ENCODE results near the gene SMYD3.

Gene SMYD3

DNA sequence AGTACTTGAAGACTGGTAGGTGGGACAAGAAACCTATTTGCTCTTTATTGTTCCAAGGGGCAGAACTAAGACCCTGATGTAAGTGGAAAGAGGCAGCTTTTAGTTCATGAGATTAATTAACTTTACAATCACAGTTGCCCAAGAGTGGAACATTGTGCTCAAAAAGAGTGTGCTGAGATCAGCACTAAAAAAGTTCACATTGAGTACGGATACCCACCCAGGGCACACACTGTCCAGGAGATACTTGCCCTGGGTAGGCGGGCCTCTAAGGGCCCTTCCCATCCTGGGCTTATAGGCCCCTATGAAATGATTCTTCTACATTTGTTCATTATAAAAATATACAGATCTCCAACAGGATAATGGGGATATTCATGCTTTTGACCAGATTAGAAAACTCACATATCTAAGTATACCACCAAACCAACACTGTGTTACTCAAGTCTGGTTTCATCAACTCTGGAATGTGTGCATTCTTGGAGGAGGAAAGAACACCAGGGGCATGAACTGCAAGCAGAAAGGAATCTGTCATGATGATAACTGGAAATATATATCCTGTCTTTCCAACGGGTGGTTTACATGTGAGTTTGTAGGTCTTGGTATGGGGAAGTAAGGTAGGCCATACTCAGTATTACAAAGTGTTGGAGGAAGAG is 626.2 kb downstream of the SMYD3 start:
- DNase-seq (ENCODE audit: low spot score in 2 of 2) (no peak), ATAC-seq (ENCODE audit: low read depth) (no peak)
- no peaks in the 10 kb centered on the region for H3K27me3 Mint-ChIP-seq
- no peak overlapping the region for H3K4me3 Mint-ChIP-seq
- H3K27ac Mint-ChIP-seq: no peak overlapping the region
- no peaks in the 10 kb centered on the region for H3K9me3 Mint-ChIP-seq
- peaks cover 26% of the 10 kb centered on the region for H3K36me3 Mint-ChIP-seq
- no peaks in the 10 kb centered on the region for H3K4me1 Mint-ChIP-seq

DNA sequence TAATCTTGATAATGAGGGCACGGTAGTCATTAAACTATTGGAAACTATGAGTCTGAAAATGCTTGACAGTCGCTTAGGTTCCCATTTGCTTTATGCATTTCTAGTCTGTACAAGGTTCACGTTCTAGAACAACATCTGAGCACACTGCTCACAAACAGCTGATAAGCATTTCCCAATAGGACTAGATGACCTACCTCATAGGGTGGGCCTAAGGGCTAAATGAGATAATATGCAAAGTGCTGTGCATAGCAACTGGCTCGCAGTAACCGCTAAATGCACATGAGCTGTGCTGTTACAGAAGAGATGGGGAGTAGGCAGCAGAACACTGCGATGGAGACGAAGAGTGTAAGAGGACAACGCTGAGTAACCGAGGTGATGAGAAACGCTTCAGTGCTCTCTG is 628.0 kb downstream of the SMYD3 start:
- DNase-seq (ENCODE audit: low spot score in 2 of 2): no peak
- peaks cover 14% of the 10 kb centered on the region for H3K36me3 Mint-ChIP-seq
- H3K9me3 Mint-ChIP-seq: no peaks in the 10 kb centered on the region
- no peak for ATAC-seq (ENCODE audit: low read depth)
- H3K4me1 Mint-ChIP-seq: no peaks in the 10 kb centered on the region
- H3K27me3 Mint-ChIP-seq: no peaks in the 10 kb centered on the region
- no peak overlapping the region for H3K27ac Mint-ChIP-seq
- H3K4me3 Mint-ChIP-seq: no peak overlapping the region

DNA sequence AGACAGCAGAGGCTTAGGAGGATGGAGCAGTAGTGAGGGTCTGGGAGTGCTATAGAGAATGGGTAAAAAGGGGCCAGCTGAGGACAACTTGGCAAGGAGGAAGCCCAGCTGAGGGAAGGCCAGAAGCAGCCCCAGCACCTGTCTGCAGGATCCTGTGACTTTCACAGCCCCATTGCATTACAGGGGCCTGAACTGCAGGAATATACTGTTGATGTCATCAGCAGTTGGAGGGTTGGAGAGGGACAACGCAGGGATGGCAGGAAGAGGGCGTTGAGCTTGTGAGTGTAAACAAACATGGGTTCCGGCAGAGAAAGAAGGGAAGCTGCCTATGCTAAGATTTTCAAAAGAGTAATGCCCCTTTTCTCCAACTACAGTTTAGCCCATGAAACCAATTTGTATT is 628.5 kb downstream of the SMYD3 start:
- no peaks in the 10 kb centered on the region for H3K9me3 Mint-ChIP-seq
- H3K27ac Mint-ChIP-seq: no peak overlapping the region
- H3K4me3 Mint-ChIP-seq: no peak overlapping the region
- H3K4me1 Mint-ChIP-seq: no peaks in the 10 kb centered on the region
- H3K27me3 Mint-ChIP-seq: no peaks in the 10 kb centered on the region
- H3K36me3 Mint-ChIP-seq: peaks cover 13% of the 10 kb centered on the region
- DNase-seq (ENCODE audit: low spot score in 2 of 2): no peak
- no peak for ATAC-seq (ENCODE audit: low read depth)

DNA sequence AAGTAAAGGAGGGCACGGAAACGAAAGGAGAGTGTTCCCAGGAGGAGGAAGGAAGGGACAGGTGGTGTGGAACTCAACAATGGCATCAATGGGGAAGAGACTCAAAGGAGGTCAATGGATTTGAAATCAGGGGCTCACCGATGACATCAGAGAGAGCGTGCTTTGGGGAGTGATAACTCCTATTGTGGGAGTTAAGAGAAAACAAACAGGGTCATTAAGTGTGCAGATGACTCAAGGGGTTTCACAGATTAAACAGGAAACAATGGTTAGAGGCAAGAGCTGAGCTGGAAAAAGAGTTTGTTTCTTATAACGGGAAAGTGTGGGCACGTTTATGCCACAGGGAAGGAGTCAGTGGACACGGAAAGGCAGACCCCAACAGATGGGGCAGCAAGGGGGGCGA is 629.1 kb downstream of the SMYD3 start:
- no peaks in the 10 kb centered on the region for H3K9me3 Mint-ChIP-seq
- no peak for DNase-seq (ENCODE audit: low spot score in 2 of 2)
- H3K4me1 Mint-ChIP-seq: no peaks in the 10 kb centered on the region
- no peak for ATAC-seq (ENCODE audit: low read depth)
- H3K4me3 Mint-ChIP-seq: no peak overlapping the region
- H3K36me3 Mint-ChIP-seq: peaks cover 13% of the 10 kb centered on the region
- no peaks in the 10 kb centered on the region for H3K27me3 Mint-ChIP-seq
- no peak overlapping the region for H3K27ac Mint-ChIP-seq

DNA sequence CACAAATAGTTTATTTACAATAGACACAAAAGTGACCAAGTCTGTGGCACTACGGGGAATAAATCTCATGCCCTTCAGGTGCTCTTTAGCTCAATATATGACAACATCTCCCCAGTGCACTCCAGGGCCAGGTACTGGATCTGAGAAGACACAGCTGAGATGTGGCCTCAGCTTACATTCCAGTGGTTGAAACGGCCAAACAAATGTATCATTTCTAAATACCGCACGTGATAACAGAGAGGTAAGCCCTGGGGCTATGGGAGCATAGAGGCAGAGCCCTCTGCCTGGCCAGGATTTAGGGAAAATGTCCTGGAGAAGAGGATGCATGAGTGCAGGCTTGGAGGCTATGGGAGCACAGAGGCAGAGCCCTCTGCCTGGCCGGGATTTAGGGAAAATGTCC is 630.5 kb downstream of the SMYD3 start:
- no peak overlapping the region for H3K4me3 Mint-ChIP-seq
- H3K36me3 Mint-ChIP-seq: peaks cover 20% of the 10 kb centered on the region
- ATAC-seq (ENCODE audit: low read depth) (no peak), DNase-seq (ENCODE audit: low spot score in 2 of 2) (no peak)
- H3K27ac Mint-ChIP-seq: no peak overlapping the region
- no peaks in the 10 kb centered on the region for H3K9me3 Mint-ChIP-seq
- H3K27me3 Mint-ChIP-seq: no peaks in the 10 kb centered on the region
- no peaks in the 10 kb centered on the region for H3K4me1 Mint-ChIP-seq

DNA sequence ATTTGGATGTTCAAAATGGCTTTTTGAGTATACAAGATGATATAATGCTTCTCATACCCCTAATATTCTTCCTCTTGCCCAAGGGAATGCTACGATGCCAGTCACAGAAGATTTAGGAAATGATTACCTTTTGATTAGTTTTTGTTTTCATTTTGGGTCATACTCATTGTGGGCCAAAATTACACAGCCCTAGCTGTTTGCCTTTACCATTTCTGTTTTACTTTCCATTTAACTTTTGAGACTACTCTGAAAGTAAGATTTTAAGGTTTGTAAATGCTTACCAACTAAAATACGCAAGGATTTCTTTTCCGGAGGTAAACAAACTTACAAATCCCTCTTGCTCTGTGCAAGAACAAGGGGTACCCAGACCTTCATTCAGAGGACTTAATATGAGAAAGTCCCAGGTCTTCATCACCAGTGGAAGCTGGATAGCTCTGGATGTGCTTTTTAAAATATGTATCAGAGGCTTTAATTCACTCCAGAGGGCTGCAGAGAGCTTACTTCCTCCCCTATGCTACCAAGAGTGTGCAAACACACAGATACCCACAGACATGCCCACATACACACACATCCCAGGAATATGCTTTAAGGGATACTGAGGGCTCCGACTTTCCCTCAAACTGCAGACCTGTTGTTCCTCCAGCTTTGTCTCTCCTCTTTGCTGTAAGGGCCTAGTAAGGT is 631.4 kb downstream of the SMYD3 start:
- Mint-ChIP-seq H3K4me3 (no peak overlapping the region), H3K27ac (no peak overlapping the region), H3K4me1 (no peaks in the 10 kb centered on the region)

DNA sequence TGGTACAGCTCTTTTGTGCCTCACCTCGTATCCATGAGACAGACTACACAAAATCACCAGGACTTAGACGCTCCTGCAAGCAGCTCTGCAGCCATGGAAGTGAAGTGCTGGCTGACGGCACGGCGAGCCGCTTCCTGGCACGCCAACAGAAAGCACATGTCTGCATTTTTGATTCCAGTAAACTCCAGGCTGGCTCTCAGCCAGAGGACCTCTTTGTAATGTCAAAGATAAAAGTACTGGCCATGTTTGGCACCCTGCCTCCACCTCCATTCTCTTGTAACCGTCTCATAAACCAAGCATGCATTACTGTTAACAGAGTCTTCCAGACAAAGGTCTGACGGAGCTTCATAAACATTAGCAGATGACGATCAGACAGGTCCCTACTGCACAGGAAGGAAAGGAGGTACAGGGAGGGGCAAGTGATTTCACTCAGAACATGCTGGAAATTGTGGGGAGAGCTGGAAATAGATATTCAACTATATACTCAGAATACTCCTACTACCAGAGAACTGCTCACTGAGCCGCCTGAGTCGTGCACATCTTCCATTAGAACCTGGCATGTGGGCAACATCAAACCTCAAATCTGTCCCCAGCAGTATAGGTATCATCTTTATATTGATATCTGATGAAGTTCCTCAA is 632.0 kb downstream of the SMYD3 start:
- peaks cover 22% of the 10 kb centered on the region for H3K36me3 Mint-ChIP-seq
- H3K27me3 Mint-ChIP-seq: no peaks in the 10 kb centered on the region
- no peak overlapping the region for H3K27ac Mint-ChIP-seq
- no peak overlapping the region for H3K4me3 Mint-ChIP-seq
- ATAC-seq (ENCODE audit: low read depth) (no peak), DNase-seq (ENCODE audit: low spot score in 2 of 2) (no peak)
- H3K9me3 Mint-ChIP-seq: no peaks in the 10 kb centered on the region
- H3K4me1 Mint-ChIP-seq: no peaks in the 10 kb centered on the region

More for the DNA sequence above, 631.4 kb downstream of the SMYD3 start:
- DNase-seq (ENCODE audit: low spot score in 2 of 2) (no peak), ATAC-seq (ENCODE audit: low read depth) (no peak)
- no peaks in the 10 kb centered on the region for H3K27me3 Mint-ChIP-seq
- H3K36me3 Mint-ChIP-seq: peaks cover 19% of the 10 kb centered on the region
- no peaks in the 10 kb centered on the region for H3K9me3 Mint-ChIP-seq

DNA sequence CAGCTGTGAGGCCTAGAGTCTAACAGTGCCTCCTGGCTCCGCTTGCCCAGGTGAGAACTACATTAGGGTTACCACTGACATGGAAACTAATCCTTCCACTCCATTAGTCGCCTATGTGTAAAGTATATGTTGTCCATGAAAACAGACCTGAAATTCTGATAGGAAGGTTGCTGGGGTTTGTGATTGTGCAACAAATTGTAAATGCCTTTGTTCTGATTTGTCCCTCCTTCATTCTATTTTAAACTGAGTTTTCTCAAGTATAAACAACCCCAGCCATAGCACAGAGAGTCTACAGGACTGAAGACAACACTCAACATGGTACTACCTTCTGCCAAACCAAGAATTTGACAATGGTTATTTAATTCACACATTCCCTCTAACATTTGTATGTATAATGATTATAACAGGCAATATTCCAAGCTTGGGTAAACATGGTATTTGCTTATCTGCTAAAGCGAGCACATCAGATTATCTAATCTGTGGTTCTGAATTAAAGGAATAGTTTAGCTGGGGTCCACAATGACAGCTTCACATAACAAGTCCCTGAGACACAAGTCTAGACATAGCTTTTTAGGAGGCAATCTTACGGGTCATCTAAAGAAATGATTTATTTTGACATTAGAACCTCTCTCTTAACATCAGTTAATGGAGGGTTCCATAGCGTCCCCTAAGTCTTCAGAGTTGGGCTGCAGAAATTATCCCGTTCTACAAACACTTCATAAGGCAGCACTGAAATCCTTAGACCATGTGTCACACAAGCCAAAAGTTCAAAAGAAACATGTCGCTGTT is 633.0 kb downstream of the SMYD3 start:
- Mint-ChIP-seq H3K4me1 (no peaks in the 10 kb centered on the region), H3K9me3 (no peaks in the 10 kb centered on the region), H3K27ac (no peak overlapping the region), H3K27me3 (no peaks in the 10 kb centered on the region), H3K4me3 (no peak overlapping the region), H3K36me3 (peaks cover 23% of the 10 kb centered on the region)
- ATAC-seq (ENCODE audit: low read depth) (no peak), DNase-seq (ENCODE audit: low spot score in 2 of 2) (no peak)

DNA sequence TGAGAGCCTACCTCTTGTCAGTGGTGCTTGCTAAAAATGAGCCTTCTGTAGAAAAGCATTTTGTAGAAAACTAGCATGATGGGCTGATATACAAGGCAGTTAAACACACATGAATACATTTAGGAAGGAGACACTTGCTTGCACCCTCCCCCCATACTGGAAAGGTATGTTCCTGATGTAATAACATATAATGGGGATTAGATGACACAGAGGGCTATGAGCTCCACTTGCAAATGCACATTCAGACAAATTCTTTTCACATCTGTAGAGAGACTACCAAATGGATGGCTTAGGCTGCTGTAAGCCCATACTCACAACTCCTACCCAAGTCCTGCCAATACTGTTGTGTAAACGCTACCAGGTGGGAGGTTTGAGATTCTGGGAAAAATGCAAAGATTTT is 634.0 kb downstream of the SMYD3 start:
- Mint-ChIP-seq H3K4me3 (no peak overlapping the region), H3K27ac (no peak overlapping the region), H3K4me1 (no peaks in the 10 kb centered on the region), H3K27me3 (no peaks in the 10 kb centered on the region), H3K36me3 (peaks cover 23% of the 10 kb centered on the region), H3K9me3 (no peaks in the 10 kb centered on the region)
- no peak for ATAC-seq (ENCODE audit: low read depth)
- DNase-seq (ENCODE audit: low spot score in 2 of 2): no peak

DNA sequence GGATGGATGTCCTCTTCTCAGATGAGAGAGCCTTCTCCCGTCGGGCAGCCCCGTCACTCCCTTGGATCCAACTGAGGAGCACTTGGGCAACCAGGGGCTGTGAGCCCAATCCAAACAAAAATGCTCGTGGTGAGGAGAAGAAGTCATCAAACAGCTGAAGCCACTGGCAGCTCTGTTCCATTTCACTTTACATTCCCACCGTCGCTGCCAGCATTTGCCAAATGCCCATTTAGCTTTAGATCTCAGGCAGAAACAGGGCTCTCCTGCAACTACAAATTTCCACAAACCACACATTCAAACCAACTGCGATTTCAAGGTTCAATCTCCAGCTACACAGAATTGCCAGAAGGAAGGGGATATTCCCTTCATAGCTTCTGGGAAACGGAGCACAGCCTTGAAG is 634.6 kb downstream of the SMYD3 start:
- no peaks in the 10 kb centered on the region for H3K27me3 Mint-ChIP-seq
- H3K36me3 Mint-ChIP-seq: peaks cover 23% of the 10 kb centered on the region
- no peak overlapping the region for H3K4me3 Mint-ChIP-seq
- H3K9me3 Mint-ChIP-seq: no peaks in the 10 kb centered on the region
- no peaks in the 10 kb centered on the region for H3K4me1 Mint-ChIP-seq
- ATAC-seq (ENCODE audit: low read depth) (no peak), DNase-seq (ENCODE audit: low spot score in 2 of 2) (no peak)
- no peak overlapping the region for H3K27ac Mint-ChIP-seq

DNA sequence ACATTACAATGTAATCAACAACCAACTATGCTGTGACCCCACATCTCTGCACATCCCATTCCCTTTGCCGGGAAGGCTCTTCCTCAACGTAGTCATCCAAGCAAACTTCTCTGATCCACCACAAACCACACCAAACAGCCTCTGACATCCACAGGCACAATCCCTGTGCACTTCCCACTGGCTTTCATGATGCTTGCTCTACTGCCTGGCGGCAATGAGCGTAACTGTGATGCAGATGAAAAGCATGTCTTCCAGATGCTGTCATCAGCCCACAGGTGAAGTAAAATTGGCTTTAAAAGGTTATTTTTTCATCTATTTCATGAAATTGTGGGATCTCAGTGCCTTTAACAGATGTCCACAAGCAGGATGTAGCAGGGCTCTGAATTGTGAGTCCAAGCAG is 635.2 kb downstream of the SMYD3 start:
- H3K27ac Mint-ChIP-seq: no peak overlapping the region
- H3K36me3 Mint-ChIP-seq: peaks cover 23% of the 10 kb centered on the region
- H3K4me1 Mint-ChIP-seq: no peaks in the 10 kb centered on the region
- H3K9me3 Mint-ChIP-seq: no peaks in the 10 kb centered on the region
- no peak overlapping the region for H3K4me3 Mint-ChIP-seq
- H3K27me3 Mint-ChIP-seq: no peaks in the 10 kb centered on the region
- ATAC-seq (ENCODE audit: low read depth): no peak
- DNase-seq (ENCODE audit: low spot score in 2 of 2): no peak

DNA sequence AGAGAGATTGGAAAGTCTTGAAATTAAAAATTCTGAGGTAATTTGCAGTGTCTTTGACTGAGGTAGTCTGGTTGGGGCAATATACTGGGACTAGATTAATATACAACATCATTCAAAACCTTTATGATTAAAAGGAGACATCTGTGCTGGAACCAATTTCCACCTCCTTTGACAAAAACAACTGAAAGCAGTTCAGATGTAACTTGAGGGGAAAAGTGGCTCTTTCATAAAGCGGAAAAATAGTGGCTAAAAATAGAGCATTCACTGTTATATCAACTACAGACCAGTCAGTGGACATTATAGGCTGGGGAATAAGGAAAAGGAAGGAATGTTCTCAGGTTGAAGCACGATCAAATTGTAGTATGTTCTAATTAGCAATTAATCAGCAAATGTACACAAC is 635.9 kb downstream of the SMYD3 start:
- H3K4me3 Mint-ChIP-seq: no peak overlapping the region
- no peaks in the 10 kb centered on the region for H3K4me1 Mint-ChIP-seq
- no peaks in the 10 kb centered on the region for H3K27me3 Mint-ChIP-seq
- H3K9me3 Mint-ChIP-seq: no peaks in the 10 kb centered on the region
- no peak for DNase-seq (ENCODE audit: low spot score in 2 of 2)
- H3K27ac Mint-ChIP-seq: no peak overlapping the region
- H3K36me3 Mint-ChIP-seq: peaks cover 21% of the 10 kb centered on the region
- ATAC-seq (ENCODE audit: low read depth): no peak

DNA sequence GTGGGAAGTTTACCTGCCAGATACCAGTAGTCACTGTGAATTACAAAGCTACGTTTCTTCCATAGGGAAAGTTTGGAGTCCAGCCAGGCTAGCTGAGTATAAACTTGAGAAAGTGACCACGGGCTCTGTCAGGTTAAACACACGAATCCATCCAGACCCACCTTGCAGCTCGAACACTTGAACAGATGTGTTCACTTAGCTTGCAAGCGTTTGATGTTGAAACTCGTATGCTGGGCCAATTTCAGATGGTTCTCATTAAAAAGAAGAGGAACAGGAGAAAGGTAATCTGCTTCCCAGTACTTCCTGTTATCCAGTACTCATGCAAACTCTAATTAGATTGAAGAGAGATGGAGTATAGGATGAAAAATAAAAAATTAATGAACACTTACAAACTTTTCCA is 636.4 kb downstream of the SMYD3 start:
- Mint-ChIP-seq H3K27me3 (no peaks in the 10 kb centered on the region), H3K27ac (no peak overlapping the region)

DNA sequence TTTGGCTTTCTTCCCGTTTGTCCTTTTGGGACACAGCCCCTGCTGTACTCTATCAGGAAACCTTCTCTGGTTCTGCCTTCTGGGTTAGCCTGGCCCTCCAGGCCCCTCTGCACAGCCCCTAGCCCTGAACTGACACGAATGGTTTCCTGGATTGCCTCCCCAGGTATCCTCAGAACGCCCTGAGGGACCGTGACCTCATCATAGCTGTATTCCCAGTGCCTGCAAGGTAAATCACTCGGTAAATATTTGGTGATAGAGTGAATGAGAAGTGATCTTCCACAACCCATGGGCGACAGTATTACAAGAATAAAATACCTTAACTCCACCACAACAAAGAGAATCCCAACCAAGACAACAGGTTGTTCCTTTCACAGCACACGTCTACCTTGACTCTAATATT is 637.2 kb downstream of the SMYD3 start:
- DNase-seq (ENCODE audit: low spot score in 2 of 2): no peak
- Mint-ChIP-seq H3K9me3 (no peaks in the 10 kb centered on the region), H3K27ac (no peak overlapping the region), H3K4me1 (no peaks in the 10 kb centered on the region), H3K27me3 (no peaks in the 10 kb centered on the region), H3K4me3 (no peak overlapping the region), H3K36me3 (peaks cover 21% of the 10 kb centered on the region)
- ATAC-seq (ENCODE audit: low read depth): no peak

More for the DNA sequence above, 636.4 kb downstream of the SMYD3 start:
- H3K4me3 Mint-ChIP-seq: no peak overlapping the region
- DNase-seq (ENCODE audit: low spot score in 2 of 2) (no peak), ATAC-seq (ENCODE audit: low read depth) (no peak)
- H3K36me3 Mint-ChIP-seq: peaks cover 19% of the 10 kb centered on the region
- no peaks in the 10 kb centered on the region for H3K9me3 Mint-ChIP-seq
- H3K4me1 Mint-ChIP-seq: no peaks in the 10 kb centered on the region
